NCI-H128 (cell line): ENCODE measurements around the gene MAP3K5.
A peak's percentile ranks its signal among the peaks of the same experiment; 100 is the strongest.
"Not testable (repeated sequence)": the region's sequence is repeated elsewhere in the genome, so short reads cannot be mapped to it uniquely, and the experiment has no call there.

Experiments
- DNase-seq: peaks from one replicate; lab custom pipeline; 2025; ENCODE audit not compliant: unreplicated experiment; lab: John Stamatoyannopoulos, UW

The MAP3K5 gene

DNA sequence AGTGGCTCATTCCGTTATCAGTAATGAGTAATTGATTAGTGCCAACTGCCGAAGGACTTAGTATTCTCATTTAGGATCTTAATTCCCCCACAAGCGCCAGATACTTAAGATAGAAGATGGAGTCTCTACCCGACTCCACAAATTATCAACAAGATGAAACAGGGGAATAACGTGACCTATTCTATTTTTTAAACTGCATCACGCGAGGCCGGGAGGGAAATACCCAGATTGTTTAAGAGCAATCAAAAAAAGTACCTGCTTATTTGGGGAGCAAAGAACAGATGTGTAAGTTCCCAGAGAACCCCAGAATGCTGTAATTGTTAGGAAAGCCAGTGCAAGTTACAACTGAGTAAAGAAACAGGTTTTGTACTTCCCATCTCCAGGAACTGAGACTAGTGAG lies 1.1 kb upstream of the MAP3K5 start:
- DNase-seq, result no peak

DNA sequence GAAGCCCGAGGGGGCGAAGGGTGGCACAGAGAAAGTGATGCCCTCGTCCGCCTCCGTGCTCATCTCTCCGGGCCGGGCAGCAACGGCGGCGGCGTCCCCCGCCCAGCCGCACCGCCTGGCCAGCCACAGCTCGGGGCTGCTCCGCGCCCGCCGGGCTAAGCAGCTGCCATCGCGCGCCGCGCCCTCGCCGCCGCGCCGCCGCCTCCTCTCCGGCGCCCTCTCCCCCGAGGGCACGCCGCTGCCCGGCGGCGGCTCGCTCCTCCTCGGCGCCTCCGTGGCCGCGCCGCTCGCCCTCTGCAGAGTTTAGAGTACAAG lies 225 bp downstream of the MAP3K5 start:
- peak; percentile 48 for DNase-seq

DNA sequence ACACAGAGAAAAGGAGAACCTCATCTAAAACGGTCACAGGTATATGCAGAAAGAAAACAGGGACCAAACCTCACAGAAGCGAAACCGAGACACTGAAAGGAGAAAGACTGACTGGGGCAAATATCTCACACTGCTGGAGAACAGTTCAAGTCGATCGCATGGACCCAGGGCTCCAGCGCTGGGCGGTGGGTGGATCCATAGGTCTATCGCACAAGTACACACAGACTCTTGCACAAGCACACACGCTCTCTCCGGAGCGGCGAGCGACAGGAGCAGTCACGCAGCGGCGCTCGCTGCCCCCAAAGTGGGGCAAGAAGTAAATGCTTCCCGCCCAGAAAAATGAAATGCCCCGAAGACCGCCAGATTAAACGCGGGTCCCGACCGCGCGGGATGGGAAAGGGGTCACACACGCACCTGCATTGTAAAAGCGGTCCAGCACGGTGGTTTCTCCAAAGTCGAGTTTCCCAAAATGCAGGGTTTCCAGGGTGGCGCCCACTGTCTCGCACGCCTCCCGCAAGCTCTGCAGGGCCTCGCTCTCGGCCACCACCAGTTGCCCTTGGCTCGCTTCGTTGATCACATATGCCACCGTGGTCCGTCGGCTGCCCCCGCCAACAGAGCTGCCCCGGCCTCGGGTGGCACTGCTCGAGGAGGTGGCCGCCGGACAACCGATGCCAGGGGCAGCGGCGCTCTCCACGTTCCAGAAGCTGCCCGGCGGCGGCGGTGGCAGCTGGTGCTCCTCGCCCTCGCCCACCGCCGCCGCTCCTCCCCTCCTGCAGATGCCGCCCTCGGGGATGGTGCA lies 782 bp downstream of the MAP3K5 start:
- DNase-seq, result no peak

DNA sequence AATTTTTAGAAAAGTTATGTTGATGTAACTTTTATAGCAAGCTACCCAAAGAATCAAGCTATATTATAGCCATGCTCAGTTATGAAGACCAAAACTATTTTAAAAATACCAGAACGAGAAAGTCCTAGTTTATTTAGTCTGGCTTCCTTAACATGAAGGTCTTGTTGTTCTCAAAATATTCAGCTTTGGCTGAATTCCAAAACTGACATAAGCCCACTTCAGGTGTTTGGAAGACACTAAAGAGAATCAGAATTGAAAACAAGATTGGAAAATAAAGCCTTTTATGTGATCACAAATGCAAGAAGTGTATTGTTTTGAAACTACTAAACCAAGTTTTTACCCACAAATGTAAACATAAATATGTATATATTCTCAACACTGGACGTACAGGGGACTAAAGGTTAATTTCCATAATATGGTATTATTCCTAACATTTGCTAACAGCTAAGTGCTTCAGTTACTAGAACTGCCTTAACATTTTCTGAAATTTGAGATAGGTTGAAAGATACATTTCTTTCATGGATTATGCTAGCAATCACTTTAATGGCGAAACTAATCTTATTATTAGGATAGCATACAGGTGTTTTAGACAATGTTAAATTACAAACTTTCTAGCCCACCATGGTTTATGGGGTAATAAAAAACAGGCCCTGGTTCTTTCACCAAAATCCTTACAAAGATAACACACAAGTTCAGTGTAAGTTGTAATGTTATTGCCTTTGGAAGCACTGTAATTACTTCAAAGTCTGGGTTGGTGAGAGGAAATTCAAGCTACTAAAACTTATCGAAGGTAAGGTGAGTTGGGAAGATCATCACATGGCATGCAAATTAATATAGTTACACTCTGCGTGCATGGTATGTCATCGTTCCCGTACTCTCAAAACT lies 1.6 kb downstream of the MAP3K5 start:
- peak; percentile 14 for DNase-seq

DNA sequence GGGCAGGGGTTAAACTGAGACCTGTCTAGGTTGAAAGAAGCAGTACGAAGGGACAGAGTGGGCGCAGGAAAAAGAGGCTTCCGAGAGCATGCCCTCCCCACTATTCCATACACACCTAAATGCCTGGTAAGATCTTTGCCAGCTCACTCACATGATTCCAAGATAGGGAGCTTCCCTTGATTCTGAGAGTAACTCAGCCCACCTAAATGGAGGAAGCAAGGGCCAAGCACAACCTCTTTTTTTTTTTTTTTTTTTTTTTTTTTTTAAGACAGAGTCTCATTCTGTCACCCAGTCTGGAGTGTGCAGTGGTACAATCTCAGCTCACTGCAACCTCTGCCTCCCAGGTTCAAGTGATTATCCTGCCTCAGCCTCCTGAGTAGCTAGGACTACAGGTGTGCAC lies 2.8 kb downstream of the MAP3K5 start:
- DNase-seq, result not testable (repeated sequence)

DNA sequence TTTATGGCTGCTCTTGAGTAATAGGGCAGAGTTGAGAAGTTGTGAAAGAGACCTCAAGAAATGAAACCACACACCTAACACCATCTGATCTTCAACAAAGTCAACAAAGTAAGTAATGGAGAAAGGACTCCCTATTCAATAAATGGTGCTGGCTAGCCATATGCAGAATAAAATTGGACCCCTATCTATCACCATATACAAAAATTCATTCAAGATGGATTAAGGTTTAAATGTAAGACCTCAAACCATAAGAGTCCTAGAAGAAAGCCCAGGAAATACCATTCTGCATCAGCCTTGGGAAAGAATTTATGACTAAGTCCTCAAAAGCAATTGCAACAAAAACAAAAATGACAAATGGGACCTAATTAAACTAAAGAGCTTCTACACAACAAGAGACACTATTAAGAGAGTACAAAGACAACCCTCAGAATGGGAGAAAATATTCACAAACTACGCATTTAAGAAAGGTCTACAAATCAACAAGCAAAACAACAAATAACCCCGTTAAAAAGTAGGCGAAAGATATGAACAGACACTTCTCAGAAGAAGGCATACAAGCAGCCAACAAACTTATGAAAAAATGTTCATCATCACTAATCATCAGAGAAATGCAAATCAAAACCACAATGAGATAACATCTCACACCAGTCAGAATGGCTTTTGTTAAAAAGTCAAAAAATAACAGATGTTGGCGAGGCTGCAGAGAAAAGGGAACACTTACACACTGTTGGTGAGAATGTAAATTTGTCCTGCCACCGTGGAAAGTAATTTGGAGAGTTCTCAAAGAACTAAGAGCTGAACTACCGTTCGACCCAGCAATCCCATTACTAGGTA lies 4.0 kb downstream of the MAP3K5 start:
- DNase-seq, result no peak

DNA sequence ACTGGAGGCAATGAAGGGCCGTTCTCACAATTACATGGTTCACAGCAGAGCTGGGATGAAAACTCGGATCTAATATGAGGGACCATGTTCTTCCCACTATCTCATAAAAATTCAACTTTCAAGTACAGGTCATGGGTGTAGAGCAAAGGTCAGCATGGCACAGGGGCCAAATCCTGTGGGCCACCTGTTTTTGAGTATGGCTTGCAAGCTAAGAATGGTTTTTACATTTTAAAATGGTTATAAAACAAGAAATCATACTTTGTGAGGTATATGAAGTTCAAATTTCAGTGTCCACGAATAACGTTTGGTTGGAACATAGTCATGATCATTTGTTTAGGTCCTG lies 4.6 kb downstream of the MAP3K5 start:
- DNase-seq, result no peak

DNA sequence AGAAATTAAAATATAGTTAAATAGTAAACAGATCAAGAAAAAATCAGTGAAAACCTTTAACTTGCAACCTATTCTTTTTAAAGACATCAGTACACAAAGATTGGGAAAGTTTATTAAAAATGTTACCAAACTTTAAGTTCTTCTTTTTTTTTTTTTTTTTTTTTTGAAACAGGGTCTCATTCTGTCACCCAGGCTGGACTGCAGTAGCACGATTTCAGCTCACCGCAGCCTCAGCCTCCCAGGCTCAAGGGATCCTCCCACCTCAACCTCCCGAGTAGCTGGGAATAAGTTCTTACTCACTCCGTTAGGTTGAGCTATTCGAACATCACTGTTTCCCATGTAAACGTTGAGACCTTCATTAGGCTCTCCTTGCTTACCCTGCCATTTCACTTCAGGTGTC lies 5.6 kb downstream of the MAP3K5 start:
- DNase-seq, result no peak

DNA sequence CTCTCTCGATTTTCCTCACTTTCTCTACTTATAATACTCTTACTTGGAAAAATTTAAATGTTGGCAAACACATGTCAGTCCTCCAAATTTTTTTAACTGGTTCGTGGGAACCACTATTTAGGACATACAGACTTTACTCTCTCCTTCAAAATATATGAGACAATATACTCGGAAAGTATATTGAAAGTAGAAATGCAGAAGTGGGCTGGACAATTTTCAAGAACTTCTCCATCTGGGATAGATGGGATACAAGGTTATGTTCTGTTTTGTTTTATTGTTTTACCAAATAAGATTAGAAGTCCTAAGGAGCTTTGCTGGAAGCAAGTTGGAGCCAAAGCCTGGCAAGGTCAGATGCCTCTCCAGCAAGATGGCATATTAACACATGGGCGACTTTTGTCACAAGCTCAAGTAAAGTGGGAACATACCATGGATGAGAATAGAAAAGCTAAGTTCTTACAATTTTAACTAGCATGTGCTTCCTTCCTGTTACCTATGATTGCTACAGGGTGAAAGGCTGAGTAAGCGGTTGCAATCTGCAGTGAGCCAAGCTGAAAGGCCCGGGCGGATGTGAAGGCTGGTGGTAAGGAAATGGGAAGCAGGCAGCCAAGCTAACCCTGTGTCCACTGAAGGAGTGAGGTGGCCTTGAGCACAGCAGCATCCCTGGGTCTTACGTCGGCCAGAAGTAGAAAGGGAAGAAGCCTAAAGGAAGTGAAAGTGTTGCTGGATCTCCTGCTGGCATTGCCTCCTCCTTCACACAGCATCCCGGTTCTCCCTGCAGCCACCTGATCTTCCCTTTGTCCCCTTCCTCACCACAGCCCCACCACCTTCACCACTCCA lies 7.1 kb downstream of the MAP3K5 start:
- DNase-seq, result no peak

DNA sequence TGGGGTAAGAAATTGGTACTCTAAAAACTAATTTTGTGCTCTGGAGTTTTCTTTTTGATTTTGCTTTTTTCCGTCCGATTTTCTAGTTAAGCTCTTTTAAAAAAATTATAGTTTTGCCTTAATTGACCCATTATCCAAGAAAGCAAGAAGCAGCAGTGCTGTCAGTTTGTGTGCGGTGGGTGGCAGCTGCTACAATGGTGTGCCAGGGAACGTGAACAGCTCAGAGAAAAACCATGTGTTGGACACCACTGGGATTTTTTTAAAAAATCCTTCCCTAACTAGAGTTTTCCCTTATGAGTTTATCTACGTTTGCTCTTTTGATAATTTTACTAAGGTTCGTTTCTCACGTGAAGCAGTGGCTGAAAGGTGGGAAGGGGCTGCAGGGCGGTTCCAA lies 8.0 kb downstream of the MAP3K5 start:
- no peak for DNase-seq

DNA sequence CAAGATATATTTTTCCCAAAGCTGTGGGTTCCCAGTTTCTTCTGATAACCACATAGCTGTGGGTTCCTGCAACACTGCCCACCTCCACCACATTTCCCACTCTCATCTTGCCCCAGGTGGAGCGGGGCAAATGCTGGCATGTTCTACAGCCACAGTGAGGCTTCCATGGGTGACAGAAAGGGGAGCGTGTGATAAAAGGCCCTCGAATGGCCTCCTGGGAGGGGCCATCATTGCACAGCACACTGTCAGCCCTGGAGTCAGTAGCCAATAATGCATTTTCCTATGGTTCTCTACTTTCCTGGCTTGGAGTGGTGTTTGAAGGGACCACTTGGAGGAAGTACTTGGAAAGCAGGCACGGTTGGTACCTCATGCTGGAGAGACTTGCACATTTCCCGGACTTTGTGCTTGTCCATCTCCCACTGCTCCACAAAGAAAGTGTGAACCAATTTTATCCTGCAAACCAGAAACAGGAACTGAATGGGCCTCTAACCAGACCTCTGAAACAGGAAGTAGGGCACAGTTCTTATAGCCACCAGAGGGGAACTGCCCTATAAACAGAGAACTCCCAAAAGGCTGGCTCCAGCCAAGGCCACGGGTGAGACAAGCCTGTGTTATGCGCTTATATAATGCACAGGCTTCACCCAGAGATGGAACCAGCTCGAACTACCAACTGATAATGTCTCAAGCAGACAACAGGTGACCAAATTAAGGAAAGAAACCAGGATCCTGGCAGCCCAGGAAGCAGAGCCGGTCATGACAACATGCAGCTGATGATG lies 8.6 kb downstream of the MAP3K5 start:
- DNase-seq, result no peak

DNA sequence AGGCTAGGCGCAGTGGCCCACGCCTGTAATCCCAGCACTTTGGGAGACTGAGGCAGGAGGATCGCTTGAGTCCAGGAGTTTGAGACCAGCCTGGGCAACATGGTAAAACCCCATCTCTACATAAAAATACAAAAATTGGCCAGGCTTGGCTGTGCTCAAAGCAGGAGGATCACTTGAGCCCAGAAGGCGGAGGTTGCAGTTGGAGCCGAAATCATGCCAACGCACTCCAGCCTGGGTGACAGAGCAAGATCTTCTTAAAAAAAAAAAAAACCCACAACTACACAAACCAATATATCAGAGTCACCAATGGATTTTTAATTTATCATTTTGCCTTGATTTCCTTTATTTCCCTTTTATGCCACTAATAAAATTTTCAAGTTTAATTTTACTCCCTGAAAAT lies 9.3 kb downstream of the MAP3K5 start:
- DNase-seq, result no peak

DNA sequence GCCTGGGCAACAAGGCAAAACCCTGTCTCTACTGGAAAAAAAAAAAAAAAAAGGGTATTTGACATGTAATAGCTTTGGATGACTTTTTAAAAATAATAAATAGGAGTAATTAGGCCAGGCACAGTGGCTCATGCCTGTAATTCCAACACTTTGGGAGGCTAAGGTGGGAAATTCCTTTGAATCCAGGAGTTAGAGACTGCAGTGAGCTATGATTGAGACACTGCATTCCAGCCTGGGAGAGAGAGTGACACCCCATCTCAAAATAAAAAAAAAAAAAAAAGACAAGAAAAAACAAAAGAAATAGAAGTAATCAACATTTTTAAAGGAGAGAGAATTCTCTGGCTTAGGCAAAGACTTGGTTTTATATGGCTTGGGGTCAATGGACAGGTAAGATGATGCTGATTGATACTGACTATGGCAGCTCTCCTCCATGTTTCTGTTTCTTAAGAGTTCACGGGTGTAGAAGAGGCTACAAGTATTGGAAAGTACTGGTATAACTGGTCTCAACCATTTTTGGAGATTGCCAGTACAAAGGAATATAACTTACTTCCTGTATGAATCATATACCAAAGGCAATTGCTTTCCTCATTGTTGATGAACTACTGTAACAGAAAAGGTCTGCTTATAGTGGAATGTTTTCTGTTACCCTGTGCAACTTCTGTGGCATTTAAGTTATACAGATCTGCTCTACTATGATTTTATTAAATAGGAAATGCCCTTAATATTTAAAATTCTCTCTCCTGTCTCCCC lies 10.1 kb downstream of the MAP3K5 start:
- no peak for DNase-seq

DNA sequence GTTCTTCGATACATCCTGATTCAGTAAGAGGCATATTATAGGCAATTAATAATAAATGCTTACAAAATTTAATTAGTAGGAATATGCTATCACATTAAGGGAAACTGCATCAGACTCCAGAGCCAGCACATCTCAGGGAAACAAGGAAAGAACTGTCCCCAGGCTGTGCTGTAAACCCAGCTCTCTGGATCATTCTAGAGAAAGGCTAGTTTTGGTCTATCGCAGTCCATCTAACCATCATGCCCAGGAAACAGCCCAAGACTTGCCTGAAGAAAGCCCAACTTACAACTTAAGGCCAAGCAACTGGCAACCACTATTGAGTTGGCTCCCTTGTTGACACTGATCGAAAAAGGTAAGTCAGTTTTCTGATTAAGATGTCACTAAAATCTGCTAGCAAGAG lies 11.3 kb downstream of the MAP3K5 start:
- no peak for DNase-seq

DNA sequence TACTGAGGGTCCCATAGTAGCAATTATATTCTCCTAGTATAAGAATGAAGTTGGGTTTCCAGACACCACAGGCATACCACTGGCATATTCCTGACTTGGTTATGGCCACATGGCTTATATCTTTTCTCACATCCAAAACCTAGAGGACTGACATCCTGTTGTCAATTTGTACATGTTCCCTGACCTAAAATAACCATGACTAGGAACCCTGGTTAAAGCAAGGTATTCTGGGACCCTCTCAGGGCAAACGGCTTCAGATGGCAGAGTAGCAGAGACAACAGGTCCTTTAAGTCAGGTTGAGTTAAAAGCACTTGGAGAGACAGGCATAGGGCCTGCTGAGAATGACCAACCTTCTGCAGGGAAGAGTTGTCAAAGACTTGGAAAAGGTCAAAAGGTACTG lies 12.6 kb downstream of the MAP3K5 start:
- no peak for DNase-seq

DNA sequence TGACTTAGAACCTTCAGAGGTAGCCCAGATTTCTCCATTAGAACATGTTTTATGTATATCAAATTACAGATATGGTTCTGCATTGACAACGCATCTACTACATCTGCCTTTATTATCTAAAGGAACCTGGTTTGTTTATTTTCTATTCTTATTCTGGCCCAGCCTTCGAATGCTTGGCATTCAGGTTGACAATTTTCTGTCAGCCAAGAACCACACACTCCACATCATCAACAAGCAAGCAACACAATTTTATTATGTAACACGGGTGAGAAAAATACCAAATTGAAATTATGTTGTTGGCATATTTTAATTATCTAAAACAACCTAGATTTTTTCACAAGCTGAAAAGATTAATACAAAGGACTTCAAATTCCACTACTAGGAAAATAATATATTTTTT lies 14.6 kb downstream of the MAP3K5 start:
- DNase-seq, result no peak

DNA sequence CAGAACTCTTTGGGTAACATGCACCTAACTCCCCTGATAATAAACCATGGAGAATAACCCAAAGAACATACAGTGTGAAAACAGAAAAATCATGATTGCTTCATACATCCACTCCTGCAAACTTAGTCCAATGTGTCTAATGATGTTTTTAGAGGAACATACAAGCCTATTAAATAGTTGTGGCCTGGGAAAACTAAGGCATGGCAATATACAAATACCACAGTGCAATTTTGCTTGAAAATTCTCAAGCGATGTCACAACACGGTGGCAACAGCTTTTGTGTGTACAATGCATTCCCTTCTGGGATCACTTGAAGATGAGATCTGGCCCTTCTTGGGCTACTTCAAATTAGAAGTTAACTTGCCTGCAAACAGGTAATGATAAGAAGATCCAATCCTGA lies 16.7 kb downstream of the MAP3K5 start:
- DNase-seq, result no peak

DNA sequence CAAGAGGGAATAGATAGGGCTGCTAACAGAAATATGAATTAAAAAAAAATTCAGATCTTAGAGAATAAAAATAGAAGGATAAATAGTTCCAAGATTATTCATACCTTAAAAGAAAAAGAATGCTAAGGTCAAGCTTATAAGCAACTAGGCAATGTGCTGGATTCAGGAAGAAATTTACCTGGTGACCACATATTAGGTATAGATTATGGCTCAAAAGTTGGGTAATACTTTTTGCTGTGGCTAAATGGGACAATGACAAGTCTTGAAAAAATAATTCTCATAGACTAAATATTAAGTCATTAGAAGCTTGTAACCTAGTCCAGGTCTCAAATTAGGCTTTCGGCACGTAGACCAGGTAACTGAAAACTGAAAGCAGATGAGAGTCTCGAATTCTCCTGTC lies 17.2 kb downstream of the MAP3K5 start:
- no peak for DNase-seq

DNA sequence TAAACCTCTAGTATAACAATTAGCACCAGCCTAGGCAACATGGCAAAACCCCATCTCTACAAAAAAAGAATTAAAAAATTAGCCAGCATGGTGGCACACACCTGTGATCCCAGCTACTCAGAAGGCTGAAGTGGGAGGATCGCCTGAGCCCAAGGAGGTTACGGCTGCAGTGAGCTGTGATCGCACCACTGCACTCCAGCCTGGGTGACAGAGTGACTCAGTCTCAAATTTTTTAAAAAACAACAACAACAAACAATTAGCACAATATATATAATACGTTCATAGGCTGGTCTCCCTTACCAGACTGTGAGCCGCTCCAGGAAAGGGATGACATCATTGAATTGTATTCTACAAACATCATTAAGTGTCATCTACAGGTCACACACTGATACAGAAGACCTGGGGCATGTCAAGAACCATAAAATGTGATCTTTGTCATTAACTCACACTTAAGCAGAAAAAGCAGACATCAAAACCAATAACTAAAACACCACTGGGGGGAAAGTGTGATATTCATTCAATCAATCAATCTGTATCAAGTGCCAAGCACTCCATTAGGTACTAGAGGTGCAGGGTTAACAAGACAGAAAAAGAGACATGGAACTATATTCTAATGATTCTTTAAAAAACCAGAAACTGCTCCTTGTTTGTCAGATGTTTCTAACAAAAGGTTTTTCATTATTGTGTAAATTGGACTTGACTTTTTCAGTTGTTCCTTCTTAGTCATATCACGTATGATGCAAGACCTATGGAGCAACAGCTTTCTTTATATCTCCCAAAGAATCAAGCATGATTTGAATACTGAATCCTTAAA lies 17.8 kb downstream of the MAP3K5 start:
- DNase-seq, result no peak
